ENCODE results near the gene UTS2R.

Gene UTS2R

GRCh38 chr17:82412535-82413520 lies 41.3 kb downstream of the UTS2R start:
- no peak for DNase-seq (ENCODE audit: low read depth)
- H3K4me3 ChIP-seq (ENCODE audit: low read depth, low read length): no peak overlapping the region
- TF ChIP-seq, protein P1, sequence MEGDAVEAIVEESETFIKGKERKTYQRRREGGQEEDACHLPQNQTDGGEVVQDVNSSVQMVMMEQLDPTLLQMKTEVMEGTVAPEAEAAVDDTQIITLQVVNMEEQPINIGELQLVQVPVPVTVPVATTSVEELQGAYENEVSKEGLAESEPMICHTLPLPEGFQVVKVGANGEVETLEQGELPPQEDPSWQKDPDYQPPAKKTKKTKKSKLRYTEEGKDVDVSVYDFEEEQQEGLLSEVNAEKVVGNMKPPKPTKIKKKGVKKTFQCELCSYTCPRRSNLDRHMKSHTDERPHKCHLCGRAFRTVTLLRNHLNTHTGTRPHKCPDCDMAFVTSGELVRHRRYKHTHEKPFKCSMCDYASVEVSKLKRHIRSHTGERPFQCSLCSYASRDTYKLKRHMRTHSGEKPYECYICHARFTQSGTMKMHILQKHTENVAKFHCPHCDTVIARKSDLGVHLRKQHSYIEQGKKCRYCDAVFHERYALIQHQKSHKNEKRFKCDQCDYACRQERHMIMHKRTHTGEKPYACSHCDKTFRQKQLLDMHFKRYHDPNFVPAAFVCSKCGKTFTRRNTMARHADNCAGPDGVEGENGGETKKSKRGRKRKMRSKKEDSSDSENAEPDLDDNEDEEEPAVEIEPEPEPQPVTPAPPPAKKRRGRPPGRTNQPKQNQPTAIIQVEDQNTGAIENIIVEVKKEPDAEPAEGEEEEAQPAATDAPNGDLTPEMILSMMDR (IDR thresholded peaks at IDR 0.05; ENCODE audit: low read depth, low read length, missing control alignments): no peak

- no peak for DNase-seq (ENCODE audit: low read depth)
- TF ChIP-seq, protein P1 (IDR thresholded peaks at IDR 0.05; ENCODE audit: low read depth, low read length, missing control alignments): peak; percentile 37
- no peak overlapping the region for H3K4me3 ChIP-seq (ENCODE audit: low read depth, low read length)
Observed at GRCh38 chr17:82414548-82415281, 43.1 kb downstream of the UTS2R start.

DNA sequence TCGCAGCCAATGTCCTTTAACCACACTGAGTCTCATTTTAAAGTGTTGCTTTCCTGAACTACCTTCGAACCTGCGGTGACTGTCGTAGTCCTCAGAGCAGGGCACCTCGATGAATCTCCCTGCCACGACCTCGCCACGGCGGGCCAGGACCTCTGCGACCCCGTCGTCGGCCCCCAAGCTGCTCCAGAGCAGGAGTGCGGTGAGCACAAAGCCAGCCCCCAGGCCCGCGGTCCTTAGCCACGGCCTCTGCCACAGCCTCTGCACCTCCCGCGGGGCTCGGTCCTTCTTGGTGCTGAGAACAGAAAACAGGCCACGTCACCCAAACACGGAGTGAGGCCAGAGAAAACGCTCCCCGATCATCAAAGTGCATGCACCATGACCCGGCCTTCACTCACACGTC lies 43.8 kb downstream of the UTS2R start:
- TF ChIP-seq, protein P1 (IDR thresholded peaks at IDR 0.05; ENCODE audit: low read depth, low read length, missing control alignments): no peak
- no peak for DNase-seq (ENCODE audit: low read depth)

DNA sequence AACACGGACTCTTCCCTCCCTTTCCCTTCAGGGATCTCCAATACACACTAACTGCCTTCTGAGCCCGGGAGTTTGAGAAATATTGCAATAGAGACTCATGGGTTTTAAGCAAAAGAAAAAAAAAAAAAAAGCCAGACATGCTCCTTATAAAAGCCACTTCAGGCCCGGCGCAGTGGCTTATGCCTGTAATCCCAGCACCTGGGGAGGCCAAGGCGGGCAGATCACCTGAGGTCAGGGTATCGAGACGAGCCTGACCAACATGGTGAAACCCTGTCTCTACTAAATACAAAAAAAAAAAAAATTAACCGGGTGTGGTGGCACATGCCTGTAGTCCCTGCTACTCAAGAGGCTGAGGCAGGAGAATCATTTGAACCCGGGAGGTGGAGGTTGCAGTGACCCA lies 44.2 kb downstream of the UTS2R start:
- H3K4me3 ChIP-seq (ENCODE audit: low read depth, low read length): no peak overlapping the region
- no peak for DNase-seq (ENCODE audit: low read depth)
- TF ChIP-seq, protein P1 (IDR thresholded peaks at IDR 0.05; ENCODE audit: low read depth, low read length, missing control alignments): no peak

More for the DNA sequence above, 43.8 kb downstream of the UTS2R start:
- no peak overlapping the region for H3K4me3 ChIP-seq (ENCODE audit: low read depth, low read length)

- TF ChIP-seq, protein P1 (IDR thresholded peaks at IDR 0.05; ENCODE audit: low read depth, low read length, missing control alignments): no peak
- no peak for DNase-seq (ENCODE audit: low read depth)
- no peak overlapping the region for H3K4me3 ChIP-seq (ENCODE audit: low read depth, low read length)
Observed at GRCh38 chr17:82416264-82416663, 44.7 kb downstream of the UTS2R start.

DNA sequence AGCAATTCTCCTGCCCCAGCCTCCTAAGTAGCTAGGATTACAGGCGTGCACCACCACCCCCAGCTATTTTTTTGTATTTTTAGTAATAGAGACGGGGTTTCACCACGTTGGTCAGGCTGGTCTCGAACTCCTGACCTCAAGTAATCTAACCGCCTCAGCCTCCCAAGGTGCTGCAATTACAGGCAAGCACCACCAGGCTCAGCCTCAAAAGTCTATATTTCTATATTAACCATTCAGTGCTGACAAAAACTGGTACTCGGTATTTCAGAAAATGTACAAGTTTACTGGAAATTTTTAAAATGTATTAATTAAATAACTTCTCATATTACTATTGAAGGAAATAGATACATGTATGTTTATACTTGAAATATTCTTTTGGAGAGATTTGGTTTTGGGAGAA lies 45.2 kb downstream of the UTS2R start:
- TF ChIP-seq, protein P1 (IDR thresholded peaks at IDR 0.05; ENCODE audit: low read depth, low read length, missing control alignments): peak; percentile 18
- no peak for DNase-seq (ENCODE audit: low read depth)
- no peak overlapping the region for H3K4me3 ChIP-seq (ENCODE audit: low read depth, low read length)
